Stimulated activated CD8-positive, alpha-beta memory T cell treated with anti-CD3 and anti-CD28 coated beads, Interleukin-7, amount 100 ng/mL, for 4 hours (primary cell): ENCODE results near the gene PAX1.

Source experiments
- DNase-seq, 2 donors: peaks; one replicate each; pipeline ENCODE4 v3.0.0-alpha.2; 2020; ENCODE audit warnings: low read depth in 2 of 2

Gene PAX1

GRCh38 chr20:21725892-21726291 lies 20.4 kb downstream of the PAX1 start:
- no peak for DNase-seq

GRCh38 chr20:21729316-21729715 lies 23.9 kb downstream of the PAX1 start:
- DNase-seq: no peak

GRCh38 chr20:21739161-21739560 lies 33.7 kb downstream of the PAX1 start:
- no peak for DNase-seq

- no peak for DNase-seq
Measured at GRCh38 chr20:21739682-21740081, 34.2 kb downstream of the PAX1 start.

GRCh38 chr20:21741266-21741665 lies 35.8 kb downstream of the PAX1 start:
- DNase-seq: no peak

- no peak for DNase-seq
Measured at GRCh38 chr20:21762646-21763045, 57.2 kb downstream of the PAX1 start.

- DNase-seq: no peak
Measured at GRCh38 chr20:21767200-21767738, 61.8 kb downstream of the PAX1 start.

- DNase-seq: no peak
Measured at GRCh38 chr20:21767739-21768223, 62.3 kb downstream of the PAX1 start.
